Erythroblast (primary cell): ENCODE data around the gene CCDC192.

Experiments used
- GATA1 ChIP-seq: IDR thresholded peaks from 2 replicates; pipeline ENCODE4 v1.6.1; 2011; ENCODE audit warnings: low read depth, mild to moderate bottlenecking, control low read depth, low read length, moderate library complexity
- POLR2A ChIP-seq: IDR thresholded peaks from 2 replicates; pipeline ENCODE4 v1.6.1; 2011; ENCODE audit warnings: mild to moderate bottlenecking, low read length

DNA sequence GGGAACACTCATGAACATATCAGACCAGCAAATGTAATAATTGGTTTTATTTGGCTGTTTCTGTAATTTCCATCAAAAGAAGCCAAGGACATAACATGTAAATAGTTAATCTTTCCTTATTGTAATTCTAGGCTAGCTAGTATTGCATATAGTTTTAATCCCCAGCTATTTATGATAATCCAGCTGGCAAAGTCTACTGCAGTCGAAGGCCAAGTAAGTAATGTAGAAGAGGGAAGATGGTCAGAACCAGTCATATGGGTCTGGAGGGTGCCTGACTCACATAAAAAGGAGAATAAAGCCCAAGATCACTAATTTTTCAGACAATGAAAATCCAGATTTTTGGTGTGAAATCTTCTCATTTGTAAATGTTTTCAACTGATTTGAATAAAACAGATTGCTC is 106.3 kb downstream of the CCDC192 start:
- TF ChIP-seq POLR2A (no peak), GATA1 (no peak)
